Measurements from ENCODE around the gene BCR. TPM values are rescaled to one million over a fixed set of nuclear protein-coding genes. Genes with fewer than 3 reads are reported as not detected.

The BCR gene
- total RNA-seq, 3 donors from 2014 or later, result 25.3 to 44.6 (median 35.1) TPM

GRCh38 chr22:23258826-23259170 is 78.5 kb downstream of the BCR start:
- TF ChIP-seq CTCF (IDR thresholded peaks at IDR 0.05), result no peak
- no peak for TF ChIP-seq POLR2AphosphoS5 (IDR thresholded peaks at IDR 0.05)
- no peak for TF ChIP-seq POLR2A (IDR thresholded peaks at IDR 0.05)
- intact Hi-C loops (cut with DNase I; ENCODE audit: low total_unique reads), result no loop called here
- H3K4me1 ChIP-seq, result peaks cover 5 to 14% of the 10 kb centered on the region in 2 donors
- no peak overlapping the region for H3K27ac ChIP-seq
- H3K4me3 ChIP-seq, result no peak overlapping the region
- no peak for DNase-seq (ENCODE audit: low spot score in 2 of 2)
- H3K36me3 ChIP-seq, result no peaks in the 10 kb centered on the region
- no peaks in the 10 kb centered on the region for H3K9me3 ChIP-seq
- no peaks in the 10 kb centered on the region for H3K27me3 ChIP-seq

GRCh38 chr22:23259916-23260644 is 79.8 kb downstream of the BCR start:
- intact Hi-C loops (cut with DNase I; ENCODE audit: low total_unique reads), result no loop called here
- Histone ChIP-seq H3K4me3 (no peak overlapping the region), H3K27ac (no peak overlapping the region), H3K4me1 (peaks cover 5 to 14% of the 10 kb centered on the region in 2 donors), H3K9me3 (no peaks in the 10 kb centered on the region), H3K27me3 (no peaks in the 10 kb centered on the region), H3K36me3 (no peaks in the 10 kb centered on the region)
- no peak for DNase-seq (ENCODE audit: low spot score in 2 of 2)
- TF ChIP-seq CTCF (IDR thresholded peaks at IDR 0.05) (no peak), POLR2AphosphoS5 (IDR thresholded peaks at IDR 0.05) (no peak), POLR2A (IDR thresholded peaks at IDR 0.05) (no peak)

DNA sequence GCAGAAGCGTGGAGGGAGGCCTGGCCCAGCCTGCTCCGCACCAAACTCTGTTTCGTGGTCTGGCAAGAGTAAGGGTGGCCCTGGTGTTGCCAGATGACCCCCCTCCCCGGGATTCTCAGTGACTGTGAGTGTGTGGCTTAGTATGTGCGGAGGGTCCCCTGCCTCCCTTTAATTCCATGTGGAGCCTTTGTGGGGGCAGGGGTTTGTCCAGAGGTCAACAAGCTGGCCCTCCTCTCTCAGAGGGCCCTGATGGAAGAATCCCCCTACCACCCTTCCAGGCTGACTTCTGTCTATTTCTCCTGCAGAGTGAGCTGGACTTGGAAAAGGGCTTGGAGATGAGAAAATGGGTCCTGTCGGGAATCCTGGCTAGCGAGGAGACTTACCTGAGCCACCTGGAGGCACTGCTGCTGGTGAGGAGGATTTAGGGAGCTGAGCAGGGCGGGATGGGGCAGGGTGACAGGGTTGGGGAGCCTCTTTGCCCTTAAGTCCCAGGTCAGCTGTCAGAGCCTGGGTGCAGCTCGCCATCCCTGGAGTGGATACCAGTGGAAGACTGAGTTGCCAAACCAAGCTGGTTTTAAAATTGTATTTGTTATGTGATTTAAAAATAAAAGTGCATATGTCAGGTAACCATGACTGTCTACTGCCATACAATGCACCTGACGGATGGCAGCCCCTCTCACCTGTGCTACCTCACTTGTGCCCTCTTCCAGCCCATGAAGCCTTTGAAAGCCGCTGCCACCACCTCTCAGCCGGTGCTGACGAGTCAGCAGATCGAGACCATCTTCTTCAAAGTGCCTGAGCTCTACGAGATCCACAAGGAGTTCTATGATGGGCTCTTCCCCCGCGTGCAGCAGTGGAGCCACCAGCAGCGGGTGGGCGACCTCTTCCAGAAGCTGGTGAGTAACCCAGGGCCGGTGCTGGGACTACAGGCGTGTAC is 80.6 kb downstream of the BCR start:
- intact Hi-C loops (cut with DNase I; ENCODE audit: low total_unique reads), result no loop called here
- Histone ChIP-seq H3K27ac (no peak overlapping the region), H3K4me1 (peaks cover 5 to 12% of the 10 kb centered on the region in 2 donors)

DNA sequence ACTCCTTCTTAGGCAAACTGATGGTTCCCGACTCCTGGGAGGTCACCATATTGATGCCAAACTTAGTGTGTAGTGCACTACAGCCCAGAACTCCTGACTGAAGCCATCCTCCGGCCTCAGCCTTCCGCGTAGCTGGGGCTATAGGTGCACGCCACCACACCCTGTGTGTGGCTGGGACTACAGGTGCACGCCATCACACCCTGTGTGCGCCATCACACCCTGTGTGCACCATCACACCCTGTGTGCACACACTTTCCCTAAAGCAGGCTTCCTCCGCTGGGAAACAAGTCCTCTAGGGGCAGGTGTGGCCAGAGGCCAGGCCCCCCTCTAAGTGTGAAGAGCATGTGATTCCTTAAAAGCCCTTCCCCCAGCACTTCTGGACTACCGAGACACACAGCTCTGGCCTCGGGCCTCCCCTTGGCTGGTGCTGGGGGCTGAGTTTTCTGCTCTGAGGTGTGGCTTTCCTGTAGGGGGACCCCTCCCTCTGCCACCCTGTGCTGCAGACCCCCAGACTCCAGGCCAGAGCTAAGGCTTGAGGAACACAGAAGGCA is 81.7 kb downstream of the BCR start:
- H3K9me3 ChIP-seq, result no peaks in the 10 kb centered on the region
- H3K4me3 ChIP-seq, result peak overlapping the region in 1 of 3 donors; percentile 2
- intact Hi-C loops (cut with DNase I; ENCODE audit: low total_unique reads), result no loop called here
- no peak overlapping the region for H3K27ac ChIP-seq
- TF ChIP-seq CTCF (IDR thresholded peaks at IDR 0.05), result no peak
- no peak for TF ChIP-seq POLR2A (IDR thresholded peaks at IDR 0.05)
- no peak for TF ChIP-seq POLR2AphosphoS5 (IDR thresholded peaks at IDR 0.05)
- no peaks in the 10 kb centered on the region for H3K27me3 ChIP-seq
- H3K4me1 ChIP-seq, result peaks cover 5 to 7% of the 10 kb centered on the region in 2 donors
- DNase-seq (ENCODE audit: low spot score in 2 of 2), result no peak
- H3K36me3 ChIP-seq, result no peaks in the 10 kb centered on the region

More for the DNA sequence above, 80.6 kb downstream of the BCR start:
- no peak for DNase-seq (ENCODE audit: low spot score in 2 of 2)
- no peak overlapping the region for H3K4me3 ChIP-seq
- no peaks in the 10 kb centered on the region for H3K36me3 ChIP-seq
- no peaks in the 10 kb centered on the region for H3K27me3 ChIP-seq
- no peaks in the 10 kb centered on the region for H3K9me3 ChIP-seq
- no peak for TF ChIP-seq POLR2A (IDR thresholded peaks at IDR 0.05)
- no peak for TF ChIP-seq POLR2AphosphoS5 (IDR thresholded peaks at IDR 0.05)

DNA sequence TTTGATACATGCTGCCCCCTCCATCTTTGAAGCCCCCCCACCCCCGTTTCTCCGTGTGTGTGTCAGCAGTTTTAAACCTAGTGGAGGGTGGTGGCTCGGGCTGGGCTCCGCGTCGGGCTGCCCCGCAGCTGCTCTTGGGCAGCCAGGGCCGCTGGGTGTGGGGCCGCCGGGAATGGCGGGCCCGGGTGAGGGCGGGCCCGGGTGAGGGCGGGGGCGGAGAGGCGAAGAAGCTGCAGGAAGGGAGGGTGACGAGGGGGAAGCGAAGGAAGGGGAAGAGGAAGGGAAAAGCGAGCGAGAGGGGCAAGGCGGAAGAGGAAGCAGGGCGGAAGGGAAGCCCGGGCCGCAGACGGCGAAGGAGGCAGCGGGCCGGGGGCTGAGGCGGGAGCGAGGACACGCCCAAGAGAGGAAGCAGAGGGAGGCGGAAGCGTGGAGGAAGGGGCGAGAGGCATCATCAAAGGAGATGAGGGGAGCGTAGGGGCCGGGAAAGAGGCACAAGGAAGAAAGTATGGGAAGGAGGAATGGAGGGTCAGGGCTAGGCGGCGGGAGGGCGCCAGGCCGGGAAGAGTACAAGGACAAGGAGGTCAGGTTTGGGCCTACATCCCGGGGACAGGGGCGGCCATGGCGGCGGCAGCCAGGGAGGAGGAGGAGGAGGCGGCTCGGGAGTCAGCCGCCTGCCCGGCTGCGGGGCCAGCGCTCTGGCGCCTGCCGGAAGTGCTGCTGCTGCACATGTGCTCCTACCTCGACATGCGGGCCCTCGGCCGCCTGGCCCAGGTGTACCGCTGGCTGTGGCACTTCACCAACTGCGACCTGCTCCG is 82.4 kb downstream of the BCR start:
- H3K4me1 ChIP-seq, result no peaks in the 10 kb centered on the region
- TF ChIP-seq POLR2A (IDR thresholded peaks at IDR 0.05) (no peak), POLR2AphosphoS5 (IDR thresholded peaks at IDR 0.05) (no peak), CTCF (IDR thresholded peaks at IDR 0.05) (no peak)
- no peaks in the 10 kb centered on the region for H3K36me3 ChIP-seq
- peak overlapping the region in 2 of 3 donors; percentile 2 to 10 for H3K4me3 ChIP-seq
- no peak for DNase-seq (ENCODE audit: low spot score in 2 of 2)
- peak overlapping the region in 1 of 2 donors; percentile 80 for H3K27ac ChIP-seq
- intact Hi-C loops (cut with DNase I; ENCODE audit: low total_unique reads), result no loop called here
- no peaks in the 10 kb centered on the region for H3K9me3 ChIP-seq
- no peaks in the 10 kb centered on the region for H3K27me3 ChIP-seq
